Measurements from ENCODE around the gene ITIH3.
A peak's percentile ranks its signal among the peaks of the same experiment; 100 is the strongest.

ITIH3 gene

GRCh38 chr3:52793702-52794611 lies 639 bp upstream of the ITIH3 start:
- DNase-seq (ENCODE audit: low spot score), result no peak

GRCh38 chr3:52795298-52795900 lies 803 bp downstream of the ITIH3 start:
- no peak for DNase-seq (ENCODE audit: low spot score)

- DNase-seq (ENCODE audit: low spot score), result no peak
Measured at GRCh38 chr3:52796411-52796810, 1.8 kb downstream of the ITIH3 start.

- DNase-seq (ENCODE audit: low spot score), result no peak
Measured at GRCh38 chr3:52798376-52798977, 3.9 kb downstream of the ITIH3 start.

- DNase-seq (ENCODE audit: low spot score), result peak; percentile 25
Measured at GRCh38 chr3:52798978-52799476, 4.4 kb downstream of the ITIH3 start.

- DNase-seq (ENCODE audit: low spot score), result no peak
Measured at GRCh38 chr3:52800079-52800478, 5.5 kb downstream of the ITIH3 start.

- no peak for DNase-seq (ENCODE audit: low spot score)
Measured at GRCh38 chr3:52801839-52802238, 7.2 kb downstream of the ITIH3 start.

- DNase-seq (ENCODE audit: low spot score), result no peak
Measured at GRCh38 chr3:52805270-52806039, 10.9 kb downstream of the ITIH3 start.

- no peak for DNase-seq (ENCODE audit: low spot score)
Measured at GRCh38 chr3:52809149-52809548, 14.6 kb downstream of the ITIH3 start.

- no peak for DNase-seq (ENCODE audit: low spot score)
Measured at GRCh38 chr3:52809662-52810377, 15.2 kb downstream of the ITIH3 start.

GRCh38 chr3:52810923-52811322 lies 16.3 kb downstream of the ITIH3 start:
- DNase-seq (ENCODE audit: low spot score), result peak; percentile 37

- peak; percentile 57 for DNase-seq (ENCODE audit: low spot score)
Measured at GRCh38 chr3:52811452-52812011, 16.9 kb downstream of the ITIH3 start.

- DNase-seq (ENCODE audit: low spot score), result no peak
Measured at GRCh38 chr3:52813810-52814209, 19.2 kb downstream of the ITIH3 start.

GRCh38 chr3:52816199-52816598 lies 21.6 kb downstream of the ITIH3 start:
- no peak for DNase-seq (ENCODE audit: low spot score)

GRCh38 chr3:52816654-52817053 lies 22.1 kb downstream of the ITIH3 start:
- no peak for DNase-seq (ENCODE audit: low spot score)

- DNase-seq (ENCODE audit: low spot score), result no peak
Measured at GRCh38 chr3:52817221-52817620, 22.6 kb downstream of the ITIH3 start.

- no peak for DNase-seq (ENCODE audit: low spot score)
Measured at GRCh38 chr3:52817860-52818259, 23.3 kb downstream of the ITIH3 start.

GRCh38 chr3:52819936-52820335 lies 25.3 kb downstream of the ITIH3 start:
- DNase-seq (ENCODE audit: low spot score), result no peak

GRCh38 chr3:52820736-52821135 lies 26.1 kb downstream of the ITIH3 start:
- DNase-seq (ENCODE audit: low spot score), result peak; percentile 40

GRCh38 chr3:52822363-52822762 lies 27.8 kb downstream of the ITIH3 start:
- DNase-seq (ENCODE audit: low spot score), result no peak

GRCh38 chr3:52824037-52824436 lies 29.4 kb downstream of the ITIH3 start:
- DNase-seq (ENCODE audit: low spot score), result no peak

Data from cerebellar cortex (tissue), 1 donor.